SH-SY5Y (cell line): ENCODE measurements around the gene SLC39A5.

ENCODE experiments used
- GATA2 ChIP-seq: IDR thresholded peaks from 2 replicates; pipeline ENCODE4 v1.6.1; 2011; ENCODE audit warnings: mild to moderate bottlenecking, low read depth, low read length
- GATA3 ChIP-seq: IDR thresholded peaks from 2 replicates; pipeline ENCODE4 v1.6.1; 2011; ENCODE audit warnings: low read depth, mild to moderate bottlenecking, low read length, moderate library complexity

SLC39A5 gene

GRCh38 chr12:56252649-56253048 lies 22.8 kb downstream of the SLC39A5 start:
- no peak for TF ChIP-seq GATA3
- TF ChIP-seq GATA2, result no peak

- TF ChIP-seq GATA2 (no peak), GATA3 (no peak)
Observed at GRCh38 chr12:56253091-56253490, 23.2 kb downstream of the SLC39A5 start.

- TF ChIP-seq GATA3, result no peak
- no peak for TF ChIP-seq GATA2
Observed at GRCh38 chr12:56255671-56256070, 25.8 kb downstream of the SLC39A5 start.

GRCh38 chr12:56256326-56256960 lies 26.6 kb downstream of the SLC39A5 start:
- no peak for TF ChIP-seq GATA3
- TF ChIP-seq GATA2, result no peak

- no peak for TF ChIP-seq GATA2
Observed at GRCh38 chr12:56257071-56257470, 27.2 kb downstream of the SLC39A5 start.

GRCh38 chr12:56257491-56258067 lies 27.7 kb downstream of the SLC39A5 start:
- no peak for TF ChIP-seq GATA2
- TF ChIP-seq GATA3, result no peak

- TF ChIP-seq GATA2, result no peak
Observed at GRCh38 chr12:56258068-56258819, 28.4 kb downstream of the SLC39A5 start, which contains the start of gene ANKRD52. ANKRD52 (minus strand) TSS chr12:56258384; CDS start chr12:56258269, 115 bp downstream.

- no peak for TF ChIP-seq GATA2
Observed at GRCh38 chr12:56258820-56259183, 29.0 kb downstream of the SLC39A5 start.

GRCh38 chr12:56260380-56260779 lies 30.5 kb downstream of the SLC39A5 start:
- no peak for TF ChIP-seq GATA2
- TF ChIP-seq GATA3, result no peak

GRCh38 chr12:56260921-56261320 lies 31.1 kb downstream of the SLC39A5 start:
- TF ChIP-seq GATA2 (no peak), GATA3 (no peak)

GRCh38 chr12:56261503-56262232 lies 31.8 kb downstream of the SLC39A5 start:
- no peak for TF ChIP-seq GATA2
- TF ChIP-seq GATA3, result no peak

- no peak for TF ChIP-seq GATA3
- no peak for TF ChIP-seq GATA2
Observed at GRCh38 chr12:56266693-56267442, 37.0 kb downstream of the SLC39A5 start, which contains the start of gene COQ10A. COQ10A (plus strand) TSS chr12:56266942; CDS start chr12:56267119, 177 bp downstream.

GRCh38 chr12:56267443-56268071 lies 37.7 kb downstream of the SLC39A5 start:
- TF ChIP-seq GATA3 (no peak), GATA2 (no peak)

GRCh38 chr12:56271031-56271430 lies 41.2 kb downstream of the SLC39A5 start:
- no peak for TF ChIP-seq GATA3
- TF ChIP-seq GATA2, result no peak
